ENCODE data around the gene SPATA31C1. TPM values are rescaled to one million over a fixed set of nuclear protein-coding genes. Genes with fewer than 3 reads are reported as not detected.
"Not testable (repeated sequence)": the region's sequence is repeated elsewhere in the genome, so short reads cannot be mapped to it uniquely, and the experiment has no call there.

SPATA31C1 gene
- total RNA-seq = not detected

- not testable (repeated sequence) for H3K27ac ChIP-seq, ATAC-seq, H3K36me3 ChIP-seq, H3K4me3 ChIP-seq, H3K4me1 ChIP-seq, H3K9me3 ChIP-seq, H3K27me3 ChIP-seq
- no CpG with 5 or more reads among the region's 8 CpGs for WGBS, 2 donors (ENCODE audit: low coverage in 1 of 2)
These were observed at the start of gene SPATA31C1 for GRCh38 chr9:87917662-87918061. Gene SPATA31C1, plus strand, starts transcription at chr9:87917962.

GRCh38 chr9:87868175-87868574 is 49.6 kb upstream of the SPATA31C1 start:
- Histone ChIP-seq H3K27me3 (no peaks in the 10 kb centered on the region), H3K4me1 (peaks cover 0 to 15% (median 0%) of the 10 kb centered on the region in 3 donors), H3K27ac (no peak overlapping the region), H3K9me3 (no peaks in the 10 kb centered on the region), H3K4me3 (no peak overlapping the region), H3K36me3 (no peaks in the 10 kb centered on the region)
- TF ChIP-seq CTCF (IDR thresholded peaks at IDR 0.05) (no peak), EP300 (IDR thresholded peaks at IDR 0.05) (no peak), POLR2AphosphoS5 (IDR thresholded peaks at IDR 0.05) (no peak), POLR2A (IDR thresholded peaks at IDR 0.05) (no peak)
- WGBS, 2 donors (ENCODE audit: low coverage in 1 of 2) = 93% methylated on average over 3 of the region's 9 CpGs; no CpG with 5 or more reads in 1 of the 2 donors
- ATAC-seq = no peak

GRCh38 chr9:87868635-87869034 is 49.1 kb upstream of the SPATA31C1 start:
- no peaks in the 10 kb centered on the region for H3K9me3 ChIP-seq
- no peak for TF ChIP-seq POLR2AphosphoS5 (IDR thresholded peaks at IDR 0.05)
- no peak for TF ChIP-seq POLR2A (IDR thresholded peaks at IDR 0.05)
- no peak for TF ChIP-seq CTCF (IDR thresholded peaks at IDR 0.05)
- no peak for TF ChIP-seq EP300 (IDR thresholded peaks at IDR 0.05)
- H3K4me3 ChIP-seq = no peak overlapping the region
- no peaks in the 10 kb centered on the region for H3K36me3 ChIP-seq
- H3K27ac ChIP-seq = no peak overlapping the region
- H3K4me1 ChIP-seq = peaks cover 0 to 15% (median 0%) of the 10 kb centered on the region in 3 donors
- 100% methylated on average over 2 of the region's 3 CpGs; no CpG with 5 or more reads in 1 of the 2 donors for WGBS, 2 donors (ENCODE audit: low coverage in 1 of 2)
- ATAC-seq = no peak
- no peaks in the 10 kb centered on the region for H3K27me3 ChIP-seq

GRCh38 chr9:87869082-87869481 is 48.7 kb upstream of the SPATA31C1 start:
- ATAC-seq = no peak
- Histone ChIP-seq H3K4me1 (peaks cover 0 to 15% (median 0%) of the 10 kb centered on the region in 3 donors), H3K4me3 (no peak overlapping the region), H3K27ac (no peak overlapping the region), H3K36me3 (no peaks in the 10 kb centered on the region), H3K9me3 (no peaks in the 10 kb centered on the region), H3K27me3 (no peaks in the 10 kb centered on the region)
- WGBS, 2 donors (ENCODE audit: low coverage in 1 of 2) = 100% methylated on average over 2 of the region's 11 CpGs; no CpG with 5 or more reads in 1 of the 2 donors
- TF ChIP-seq EP300 (IDR thresholded peaks at IDR 0.05) (no peak), CTCF (IDR thresholded peaks at IDR 0.05) (no peak), POLR2A (IDR thresholded peaks at IDR 0.05) (no peak), POLR2AphosphoS5 (IDR thresholded peaks at IDR 0.05) (no peak)

GRCh38 chr9:87871425-87872078 is 46.2 kb upstream of the SPATA31C1 start:
- Histone ChIP-seq H3K4me3 (no peak overlapping the region), H3K27me3 (no peaks in the 10 kb centered on the region), H3K9me3 (no peaks in the 10 kb centered on the region), H3K36me3 (no peaks in the 10 kb centered on the region), H3K27ac (no peak overlapping the region), H3K4me1 (peaks cover 0 to 15% (median 0%) of the 10 kb centered on the region in 3 donors)
- TF ChIP-seq EP300 (IDR thresholded peaks at IDR 0.05) = no peak
- TF ChIP-seq CTCF (IDR thresholded peaks at IDR 0.05) = no peak
- TF ChIP-seq POLR2AphosphoS5 (IDR thresholded peaks at IDR 0.05) = no peak
- no peak for TF ChIP-seq POLR2A (IDR thresholded peaks at IDR 0.05)
- ATAC-seq = no peak
- WGBS, 2 donors (ENCODE audit: low coverage in 1 of 2) = 81 to 92% methylated on average over 4 to 6 of the region's 7 CpGs
